ENCODE measurements around the gene FOXN4.

The FOXN4 gene

GRCh38 chr12:109292342-109292711, 16.8 kb downstream of the FOXN4 start:
- Histone ChIP-seq H3K9ac (ENCODE audit: low read depth in 1 of 2, low read length in 2 of 2) (no peak overlapping the region), H3K27ac (ENCODE audit: low read depth, low read length) (no peak overlapping the region), H3K27me3 (ENCODE audit: control insufficient read depth in 1 of 2, insufficient read depth in 2 of 2, low read length in 2 of 2) (peaks cover 3 to 13% of the 10 kb centered on the region in 2 donors), H3K9me3 (ENCODE audit: control insufficient read depth in 1 of 2, low read length in 2 of 2) (no peaks in the 10 kb centered on the region), H3K4me3 (ENCODE audit: low read depth in 1 of 2, low read length in 2 of 2) (no peak overlapping the region), H3K4me1 (ENCODE audit: control insufficient read depth in 1 of 2, insufficient read depth in 2 of 2, low read length in 2 of 2) (peaks cover 0 to 10% of the 10 kb centered on the region in 2 donors), H3K36me3 (ENCODE audit: control insufficient read depth in 1 of 2, insufficient read depth in 2 of 2, low read length in 2 of 2) (no peaks in the 10 kb centered on the region)

DNA sequence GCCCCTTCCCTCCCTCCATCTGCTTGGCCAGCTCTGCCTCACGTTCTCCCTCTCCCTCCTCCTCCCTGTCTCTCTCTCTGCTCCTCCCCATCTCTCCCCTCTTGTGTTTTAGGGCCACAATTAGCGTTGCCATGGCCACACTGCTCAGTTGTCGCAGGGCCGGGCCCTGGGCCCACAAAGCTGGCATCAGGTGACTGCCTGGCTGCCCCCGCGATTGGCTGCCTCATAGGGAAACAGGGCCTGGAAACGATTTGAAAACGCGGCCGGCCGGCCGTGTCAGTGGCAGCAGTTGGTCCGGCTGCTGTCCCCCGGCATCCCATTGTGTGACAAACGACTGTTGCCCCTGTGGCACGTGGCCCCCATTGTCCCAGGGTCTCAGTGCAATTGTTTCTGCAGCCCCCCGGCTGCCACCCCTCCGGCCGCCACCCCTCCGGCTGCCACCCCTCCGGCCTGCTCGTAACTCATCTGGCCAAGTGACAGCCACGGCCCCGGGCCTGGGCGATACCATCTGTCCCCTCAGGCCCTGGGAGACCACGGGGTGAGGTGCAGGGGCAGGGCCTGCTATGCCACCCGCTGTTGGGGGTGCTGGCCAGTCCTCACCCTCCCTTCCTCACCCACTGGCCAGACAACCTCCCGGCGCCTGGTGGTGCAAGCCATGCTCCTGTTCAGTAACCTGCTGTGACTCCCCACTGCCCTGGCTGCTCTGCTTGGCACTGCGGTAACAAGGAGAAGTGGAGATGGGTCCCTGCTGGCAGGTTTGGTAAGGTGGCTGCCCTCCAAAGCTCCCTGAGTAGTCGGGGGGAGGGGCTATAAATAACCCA, 17.4 kb downstream of the FOXN4 start:
- Histone ChIP-seq H3K4me3 (ENCODE audit: low read depth in 1 of 2, low read length in 2 of 2) (peak overlapping the region in 1 of 2 donors; percentile 28), H3K27ac (ENCODE audit: low read depth, low read length) (no peak overlapping the region), H3K27me3 (ENCODE audit: control insufficient read depth in 1 of 2, insufficient read depth in 2 of 2, low read length in 2 of 2) (peaks cover 3 to 13% of the 10 kb centered on the region in 2 donors), H3K36me3 (ENCODE audit: control insufficient read depth in 1 of 2, insufficient read depth in 2 of 2, low read length in 2 of 2) (no peaks in the 10 kb centered on the region), H3K9ac (ENCODE audit: low read depth in 1 of 2, low read length in 2 of 2) (no peak overlapping the region), H3K9me3 (ENCODE audit: control insufficient read depth in 1 of 2, low read length in 2 of 2) (no peaks in the 10 kb centered on the region), H3K4me1 (ENCODE audit: control insufficient read depth in 1 of 2, insufficient read depth in 2 of 2, low read length in 2 of 2) (peaks cover 0 to 10% of the 10 kb centered on the region in 2 donors)

GRCh38 chr12:109291117-109291516, 18.0 kb downstream of the FOXN4 start:
- Histone ChIP-seq H3K4me1 (ENCODE audit: control insufficient read depth in 1 of 2, insufficient read depth in 2 of 2, low read length in 2 of 2) (peaks cover 0 to 10% of the 10 kb centered on the region in 2 donors), H3K9me3 (ENCODE audit: control insufficient read depth in 1 of 2, low read length in 2 of 2) (no peaks in the 10 kb centered on the region), H3K9ac (ENCODE audit: low read depth in 1 of 2, low read length in 2 of 2) (no peak overlapping the region), H3K27ac (ENCODE audit: low read depth, low read length) (no peak overlapping the region), H3K27me3 (ENCODE audit: control insufficient read depth in 1 of 2, insufficient read depth in 2 of 2, low read length in 2 of 2) (peaks cover 3 to 13% of the 10 kb centered on the region in 2 donors), H3K36me3 (ENCODE audit: control insufficient read depth in 1 of 2, insufficient read depth in 2 of 2, low read length in 2 of 2) (no peaks in the 10 kb centered on the region), H3K4me3 (ENCODE audit: low read depth in 1 of 2, low read length in 2 of 2) (peak overlapping the region in 1 of 2 donors; percentile 28)

DNA sequence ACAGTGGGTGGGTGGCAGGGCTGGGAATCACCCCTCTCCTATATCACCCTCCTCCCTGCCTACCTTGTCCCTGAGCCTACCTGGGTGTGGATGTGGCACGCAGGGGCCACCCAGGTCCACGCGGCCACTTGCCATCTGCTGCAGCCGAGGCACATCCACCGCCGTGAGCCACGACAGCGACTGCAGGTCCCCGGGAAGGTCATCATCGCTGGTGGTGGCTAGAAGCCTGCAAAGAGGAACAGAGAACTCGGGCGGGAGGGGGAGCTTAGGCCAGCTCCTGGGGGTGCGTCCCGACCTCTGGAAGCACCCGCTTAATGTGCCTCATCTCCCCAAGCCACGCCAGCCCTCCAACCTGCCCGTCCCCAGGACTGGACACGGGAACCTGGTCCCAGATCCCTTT, 19.0 kb downstream of the FOXN4 start:
- Histone ChIP-seq H3K27ac (ENCODE audit: low read depth, low read length) (no peak overlapping the region), H3K4me3 (ENCODE audit: low read depth in 1 of 2, low read length in 2 of 2) (no peak overlapping the region), H3K9me3 (ENCODE audit: control insufficient read depth in 1 of 2, low read length in 2 of 2) (no peaks in the 10 kb centered on the region), H3K9ac (ENCODE audit: low read depth in 1 of 2, low read length in 2 of 2) (no peak overlapping the region), H3K36me3 (ENCODE audit: control insufficient read depth in 1 of 2, insufficient read depth in 2 of 2, low read length in 2 of 2) (no peaks in the 10 kb centered on the region), H3K4me1 (ENCODE audit: control insufficient read depth in 1 of 2, insufficient read depth in 2 of 2, low read length in 2 of 2) (peaks cover 0 to 10% of the 10 kb centered on the region in 2 donors), H3K27me3 (ENCODE audit: control insufficient read depth in 1 of 2, insufficient read depth in 2 of 2, low read length in 2 of 2) (peaks cover 3 to 13% of the 10 kb centered on the region in 2 donors)

DNA sequence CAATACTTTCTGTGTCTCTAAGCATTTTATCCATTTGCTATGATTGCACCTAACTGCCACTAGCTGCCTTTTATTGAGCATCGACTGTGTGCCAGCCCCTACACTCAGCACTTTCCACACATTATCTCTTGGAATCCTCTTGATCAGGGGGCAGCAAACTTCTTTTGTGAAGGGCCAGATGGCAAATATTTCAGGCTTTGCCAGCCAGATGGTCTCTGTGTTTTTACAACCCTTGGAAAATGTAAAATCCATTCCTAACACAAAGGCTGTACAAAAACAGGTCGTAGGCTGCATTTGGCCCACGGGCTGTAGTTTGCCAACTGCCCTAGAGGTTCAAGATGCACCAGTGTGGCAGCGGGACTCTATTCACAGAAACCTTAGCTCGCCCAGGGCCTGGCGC, 19.5 kb downstream of the FOXN4 start:
- Histone ChIP-seq H3K4me1 (ENCODE audit: control insufficient read depth in 1 of 2, insufficient read depth in 2 of 2, low read length in 2 of 2) (peaks cover 0 to 10% of the 10 kb centered on the region in 2 donors), H3K9me3 (ENCODE audit: control insufficient read depth in 1 of 2, low read length in 2 of 2) (no peaks in the 10 kb centered on the region), H3K9ac (ENCODE audit: low read depth in 1 of 2, low read length in 2 of 2) (no peak overlapping the region), H3K27ac (ENCODE audit: low read depth, low read length) (no peak overlapping the region), H3K4me3 (ENCODE audit: low read depth in 1 of 2, low read length in 2 of 2) (no peak overlapping the region), H3K27me3 (ENCODE audit: control insufficient read depth in 1 of 2, insufficient read depth in 2 of 2, low read length in 2 of 2) (peaks cover 3 to 13% of the 10 kb centered on the region in 2 donors), H3K36me3 (ENCODE audit: control insufficient read depth in 1 of 2, insufficient read depth in 2 of 2, low read length in 2 of 2) (no peaks in the 10 kb centered on the region)

- H3K27me3 ChIP-seq (ENCODE audit: control insufficient read depth in 1 of 2, insufficient read depth in 2 of 2, low read length in 2 of 2), result peaks cover 3 to 13% of the 10 kb centered on the region in 2 donors
- peaks cover 0 to 10% of the 10 kb centered on the region in 2 donors for H3K4me1 ChIP-seq (ENCODE audit: control insufficient read depth in 1 of 2, insufficient read depth in 2 of 2, low read length in 2 of 2)
Measured at GRCh38 chr12:109289004-109289403, 20.1 kb downstream of the FOXN4 start.

DNA sequence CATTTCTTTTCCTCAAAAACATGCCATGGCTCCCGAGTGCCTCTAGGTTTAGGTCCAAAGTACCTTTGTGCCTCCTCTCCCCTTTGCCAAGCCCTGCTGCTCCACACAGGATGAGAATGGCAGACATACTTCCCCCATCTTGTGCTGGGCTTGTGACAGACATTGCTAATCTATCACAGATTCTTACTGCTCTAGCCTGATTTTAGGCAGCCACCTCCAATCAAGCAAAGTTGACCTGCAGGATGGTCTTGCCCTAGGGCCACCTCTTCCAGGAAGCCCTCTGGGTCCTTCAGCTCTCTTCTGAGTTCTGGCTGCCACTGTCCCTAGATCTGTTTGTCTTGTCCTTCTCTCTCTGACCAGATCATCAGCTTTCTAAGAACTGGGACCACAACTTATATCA, 20.5 kb downstream of the FOXN4 start:
- no peak overlapping the region for H3K4me3 ChIP-seq (ENCODE audit: low read depth in 1 of 2, low read length in 2 of 2)
- H3K36me3 ChIP-seq (ENCODE audit: control insufficient read depth in 1 of 2, insufficient read depth in 2 of 2, low read length in 2 of 2), result no peaks in the 10 kb centered on the region
- H3K27me3 ChIP-seq (ENCODE audit: control insufficient read depth in 1 of 2, insufficient read depth in 2 of 2, low read length in 2 of 2), result peaks cover 3 to 13% of the 10 kb centered on the region in 2 donors
- no peaks in the 10 kb centered on the region for H3K9me3 ChIP-seq (ENCODE audit: control insufficient read depth in 1 of 2, low read length in 2 of 2)
- H3K4me1 ChIP-seq (ENCODE audit: control insufficient read depth in 1 of 2, insufficient read depth in 2 of 2, low read length in 2 of 2), result peaks cover 0 to 10% of the 10 kb centered on the region in 2 donors
- H3K9ac ChIP-seq (ENCODE audit: low read depth in 1 of 2, low read length in 2 of 2), result no peak overlapping the region
- no peak overlapping the region for H3K27ac ChIP-seq (ENCODE audit: low read depth, low read length)

More at GRCh38 chr12:109289004-109289403, 20.1 kb downstream of the FOXN4 start:
- H3K9me3 ChIP-seq (ENCODE audit: control insufficient read depth in 1 of 2, low read length in 2 of 2), result no peaks in the 10 kb centered on the region
- no peaks in the 10 kb centered on the region for H3K36me3 ChIP-seq (ENCODE audit: control insufficient read depth in 1 of 2, insufficient read depth in 2 of 2, low read length in 2 of 2)
- no peak overlapping the region for H3K9ac ChIP-seq (ENCODE audit: low read depth in 1 of 2, low read length in 2 of 2)
- no peak overlapping the region for H3K27ac ChIP-seq (ENCODE audit: low read depth, low read length)
- H3K4me3 ChIP-seq (ENCODE audit: low read depth in 1 of 2, low read length in 2 of 2), result no peak overlapping the region

- no peak overlapping the region for H3K4me3 ChIP-seq (ENCODE audit: low read depth in 1 of 2, low read length in 2 of 2)
- H3K9me3 ChIP-seq (ENCODE audit: control insufficient read depth in 1 of 2, low read length in 2 of 2), result no peaks in the 10 kb centered on the region
- H3K27ac ChIP-seq (ENCODE audit: low read depth, low read length), result no peak overlapping the region
- peaks cover 3 to 13% of the 10 kb centered on the region in 2 donors for H3K27me3 ChIP-seq (ENCODE audit: control insufficient read depth in 1 of 2, insufficient read depth in 2 of 2, low read length in 2 of 2)
- no peaks in the 10 kb centered on the region for H3K36me3 ChIP-seq (ENCODE audit: control insufficient read depth in 1 of 2, insufficient read depth in 2 of 2, low read length in 2 of 2)
- H3K9ac ChIP-seq (ENCODE audit: low read depth in 1 of 2, low read length in 2 of 2), result no peak overlapping the region
- H3K4me1 ChIP-seq (ENCODE audit: control insufficient read depth in 1 of 2, insufficient read depth in 2 of 2, low read length in 2 of 2), result peaks cover 0 to 10% of the 10 kb centered on the region in 2 donors
Measured at GRCh38 chr12:109287811-109288469, 21.1 kb downstream of the FOXN4 start.

DNA sequence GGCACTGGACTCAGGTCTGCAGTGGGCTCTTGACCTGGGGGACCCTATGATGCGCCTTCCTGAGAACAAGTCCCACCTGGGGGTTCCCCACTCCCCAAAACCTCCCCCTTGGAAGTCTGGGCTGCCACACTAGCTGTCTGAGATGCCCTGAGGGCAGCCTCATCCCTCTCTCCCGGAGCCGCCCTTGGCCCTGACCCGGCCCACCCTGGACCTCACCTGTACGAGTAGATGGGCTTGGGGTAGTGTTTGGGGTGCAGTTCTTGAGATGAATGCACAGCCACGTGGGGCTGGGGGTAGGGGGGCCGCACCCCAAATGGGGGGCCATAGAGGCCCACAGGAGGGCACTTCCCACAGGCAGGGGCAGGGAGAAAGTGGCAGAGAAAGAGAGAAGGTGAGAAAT, 21.9 kb downstream of the FOXN4 start:
- H3K27ac ChIP-seq (ENCODE audit: low read depth, low read length), result no peak overlapping the region
- no peaks in the 10 kb centered on the region for H3K9me3 ChIP-seq (ENCODE audit: control insufficient read depth in 1 of 2, low read length in 2 of 2)
- no peak overlapping the region for H3K9ac ChIP-seq (ENCODE audit: low read depth in 1 of 2, low read length in 2 of 2)
- H3K4me3 ChIP-seq (ENCODE audit: low read depth in 1 of 2, low read length in 2 of 2), result no peak overlapping the region
- peaks cover 3 to 8% of the 10 kb centered on the region in 2 donors for H3K27me3 ChIP-seq (ENCODE audit: control insufficient read depth in 1 of 2, insufficient read depth in 2 of 2, low read length in 2 of 2)
- peaks cover 0 to 10% of the 10 kb centered on the region in 2 donors for H3K4me1 ChIP-seq (ENCODE audit: control insufficient read depth in 1 of 2, insufficient read depth in 2 of 2, low read length in 2 of 2)
- H3K36me3 ChIP-seq (ENCODE audit: control insufficient read depth in 1 of 2, insufficient read depth in 2 of 2, low read length in 2 of 2), result no peaks in the 10 kb centered on the region

DNA sequence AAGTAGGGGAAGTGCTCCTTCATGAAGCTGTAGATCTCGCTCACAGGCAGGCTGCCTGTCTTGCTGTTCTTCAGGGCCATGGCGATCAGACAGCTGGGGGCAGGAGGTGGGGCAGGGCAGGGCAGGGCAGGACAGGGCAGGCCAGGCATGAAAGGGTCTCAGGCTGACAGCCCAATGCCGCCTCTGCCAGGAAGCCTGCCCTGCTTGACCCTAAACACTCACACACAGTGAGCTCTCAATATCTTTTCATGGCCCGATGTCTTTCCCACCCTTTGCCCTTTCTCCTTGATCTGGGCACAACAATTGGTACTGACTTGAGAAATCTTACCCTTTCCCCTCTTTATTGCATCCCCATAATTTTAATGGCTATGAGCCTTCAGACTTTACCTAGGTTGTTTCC, 22.4 kb downstream of the FOXN4 start:
- H3K4me3 ChIP-seq (ENCODE audit: low read depth in 1 of 2, low read length in 2 of 2), result no peak overlapping the region
- H3K36me3 ChIP-seq (ENCODE audit: control insufficient read depth in 1 of 2, insufficient read depth in 2 of 2, low read length in 2 of 2), result no peaks in the 10 kb centered on the region
- peaks cover 3 to 4% of the 10 kb centered on the region in 2 donors for H3K27me3 ChIP-seq (ENCODE audit: control insufficient read depth in 1 of 2, insufficient read depth in 2 of 2, low read length in 2 of 2)
- H3K9ac ChIP-seq (ENCODE audit: low read depth in 1 of 2, low read length in 2 of 2), result no peak overlapping the region
- H3K4me1 ChIP-seq (ENCODE audit: control insufficient read depth in 1 of 2, insufficient read depth in 2 of 2, low read length in 2 of 2), result peaks cover 0 to 6% of the 10 kb centered on the region in 2 donors
- no peak overlapping the region for H3K27ac ChIP-seq (ENCODE audit: low read depth, low read length)
- no peaks in the 10 kb centered on the region for H3K9me3 ChIP-seq (ENCODE audit: control insufficient read depth in 1 of 2, low read length in 2 of 2)
